22Rv1 (cell line): ENCODE data around the gene CAPN10.

ENCODE experiments used
- CTCF ChIP-seq: fragments of 450-650 bp; IDR thresholded peaks from 2 replicates; pipeline ENCODE4 v1.5.1; 2017; ENCODE audit warnings: mild to moderate bottlenecking
- ZFX ChIP-seq: fragments of 450-650 bp; IDR thresholded peaks from 2 replicates; pipeline ENCODE4 v1.6.1; 2017; ENCODE audit warnings: antibody characterized with exemption, borderline replicate concordance

DNA sequence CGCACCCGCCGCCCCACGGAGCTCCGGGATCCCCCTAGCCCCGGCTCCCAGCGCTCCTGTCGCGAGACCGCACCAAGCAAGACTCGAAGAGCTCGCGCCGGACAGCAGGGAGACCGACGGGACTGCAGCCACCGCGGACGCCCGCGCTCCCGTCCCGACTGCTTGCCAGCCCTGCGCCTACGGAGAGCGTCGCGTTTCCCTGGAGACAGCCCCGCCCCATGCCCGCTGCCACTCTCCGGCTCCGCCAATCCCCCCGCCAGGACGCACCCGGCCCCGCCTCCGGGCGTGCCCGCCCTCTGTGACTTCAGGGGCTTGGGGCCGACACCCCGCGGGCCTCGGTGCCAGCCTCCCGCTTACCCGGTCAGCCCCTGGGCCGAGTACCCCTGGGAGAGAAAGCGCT is 28.7 kb upstream of the CAPN10 start, which contains the start of gene ANKMY1:
- TF ChIP-seq CTCF (no peak), ZFX (no peak)
